Mammary epithelial cell (primary cell): ENCODE results near the gene DYNC2H1.

Experiments
- CTCF ChIP-seq, 2 donors: IDR thresholded peaks in 1 of 2; conservative IDR thresholded peaks in 1 of 2; 2 replicates each; pipeline ENCODE4 v1.5.1; 2011 to 2012; ENCODE audit warnings: inconsistent platforms in 2 of 2, low read length in 2 of 2, mild to moderate bottlenecking in 2 of 2, control low read depth in 1 of 2, low read depth in 1 of 2; ENCODE audit not compliant: insufficient read depth in 1 of 2; ENCODE audit errors: extremely low read depth in 1 of 2
- EZH2 ChIP-seq: IDR thresholded peaks from 2 replicates; pipeline ENCODE4 v1.6.1; 2012; ENCODE audit warnings: low read length, inconsistent platforms, borderline replicate concordance

- peak in 1 of 2 donors; percentile 7 for TF ChIP-seq CTCF (conservative IDR thresholded peaks at IDR 0.05 in 1 of 2, IDR thresholded peaks at IDR 0.05 in 1 of 2; ENCODE audit: extremely low read depth in 1 of 2, insufficient read depth in 1 of 2, low read depth in 1 of 2, low read length in 2 of 2)
- no peak for TF ChIP-seq EZH2
Measured at GRCh38 chr11:103491777-103492176, 382.6 kb downstream of the DYNC2H1 start.
